Esophagus squamous epithelium (tissue), 5 donors: ENCODE measurements around the gene RGS3. TPM values are rescaled to one million over a fixed set of nuclear protein-coding genes. Genes with fewer than 3 reads are reported as not detected.

Experiments
- DNase-seq: peaks from one replicate; lab custom pipeline; 2025; lab: John Stamatoyannopoulos, UW
- H3K27ac ChIP-seq, 4 donors: fragments of 200-600 bp; sonication (generic); one replicate each; pipeline ENCODE4 v1.5.1; 2016 to 2019; ENCODE audit warnings: mild to moderate bottlenecking in 1 of 4
- H3K27me3 ChIP-seq, 4 donors: fragments of 200-600 bp; sonication (generic); 1 replicate in 3 of 4; 2 replicates in 1 of 4; pipeline versions ENCODE4 v1.5.1 to v1.6.0; 2017 to 2021; ENCODE audit warnings: antibody characterized with exemption in 1 of 4
- H3K36me3 ChIP-seq, 3 donors: fragments of 200-600 bp; sonication (generic); one replicate each; pipeline ENCODE4 v1.5.1; 2016 to 2019
- H3K4me1 ChIP-seq, 3 donors: fragments of 200-600 bp; sonication (generic); one replicate each; pipeline ENCODE4 v1.5.1; 2017 to 2019
- H3K4me3 ChIP-seq, 4 donors: fragments of 200-600 bp; sonication (generic); 1 replicate in 3 of 4; 2 replicates in 1 of 4; pipeline ENCODE4 v1.5.1; 2016 to 2019; ENCODE audit warnings: mild to moderate bottlenecking in 2 of 4, moderate library complexity in 1 of 4
- H3K9me3 ChIP-seq, 3 donors: fragments of 200-600 bp; sonication (generic); one replicate each; pipeline ENCODE4 v1.5.1; 2016 to 2019
- POLR2A ChIP-seq, 4 donors: fragments of 450-650 bp; IDR thresholded peaks; one replicate each; pipeline ENCODE4 v1.6.1; 2017; ENCODE audit warnings: antibody characterized with exemption in 4 of 4, mild to moderate bottlenecking in 4 of 4, moderate library complexity in 3 of 4
- WGBS, 2 donors: methylation state at CpG; one replicate each; pipeline ENCODE4 v1.1.5; 2018; 5-methylcytosine and 5-hydroxymethylcytosine counted together
- intact Hi-C: fragments of 100-400 bp; cut with DNase I; formaldehyde crosslinking; loops from one replicate; pipeline ENCODE4 v1.15.0; 2022
- total RNA-seq, 4 donors: library from RNA; depleted of rRNA; stranded (reverse); fragments of >200 nt; gene quantifications; one replicate each; pipeline ENCODE4 v1.1.0, GENCODE V29; 2016
- TF ChIP-seq, protein P1 (sequence below), 6 experiments: fragments of 450-650 bp in 4 of 6; fragments of 200-600 bp in 2 of 6; sonication (generic) in 2 of 6; IDR thresholded peaks; one replicate each; pipeline ENCODE4 v1.5.1; 2016 to 2019; ENCODE audit warnings: antibody characterized with exemption in 6 of 6, mild to moderate bottlenecking in 4 of 6, moderate library complexity in 4 of 6
- donor health status: DM: yes; HTN: yes; CAD: no.

The RGS3 gene
- total RNA-seq, 4 donors from 2014 or later = 9.7 to 16.3 (median 12.7) TPM

DNA sequence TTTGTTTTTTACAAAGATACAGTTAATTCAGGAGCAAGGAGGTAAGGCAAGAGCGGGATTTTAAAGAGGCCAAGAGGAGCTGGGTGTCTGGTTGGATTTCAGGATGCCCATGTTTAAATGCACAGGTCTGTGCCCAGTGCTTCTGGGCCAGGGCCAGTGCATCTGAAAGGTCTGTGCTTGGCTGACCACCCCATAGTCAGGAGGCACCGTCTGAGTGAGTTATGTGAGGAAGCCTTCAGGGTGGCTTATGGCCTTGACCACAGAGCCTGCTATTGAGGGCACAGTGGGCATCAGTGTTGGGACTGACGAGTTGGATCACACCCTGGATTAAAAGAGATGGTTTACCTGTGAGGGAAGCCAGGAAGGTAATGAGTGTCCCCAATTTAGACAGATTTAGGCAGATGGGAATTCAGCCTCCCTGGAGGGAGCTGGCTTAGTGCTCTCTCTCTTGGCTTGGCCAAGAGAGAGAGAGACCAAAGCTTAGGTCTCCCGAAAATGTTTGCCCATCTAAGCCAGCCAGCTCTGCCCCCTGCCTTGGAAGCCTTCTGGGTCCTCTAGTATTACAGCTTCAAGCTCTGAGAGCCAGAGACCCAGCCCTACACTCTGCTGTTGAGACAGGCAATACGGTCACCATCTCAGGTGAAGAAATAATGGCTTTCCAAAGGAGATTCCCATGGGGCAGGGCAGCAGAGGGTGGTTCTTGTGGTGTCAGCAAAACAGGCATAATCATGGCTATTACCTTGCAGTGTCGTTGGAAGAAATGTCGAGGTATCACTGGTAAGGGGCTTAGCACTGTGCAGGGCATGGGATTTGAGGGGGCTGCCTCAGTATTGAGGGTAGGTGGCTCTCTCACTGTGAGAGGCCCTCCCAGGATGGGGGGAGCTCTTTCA lies 68.6 kb downstream of the RGS3 start:
- TF ChIP-seq, protein P1, sequence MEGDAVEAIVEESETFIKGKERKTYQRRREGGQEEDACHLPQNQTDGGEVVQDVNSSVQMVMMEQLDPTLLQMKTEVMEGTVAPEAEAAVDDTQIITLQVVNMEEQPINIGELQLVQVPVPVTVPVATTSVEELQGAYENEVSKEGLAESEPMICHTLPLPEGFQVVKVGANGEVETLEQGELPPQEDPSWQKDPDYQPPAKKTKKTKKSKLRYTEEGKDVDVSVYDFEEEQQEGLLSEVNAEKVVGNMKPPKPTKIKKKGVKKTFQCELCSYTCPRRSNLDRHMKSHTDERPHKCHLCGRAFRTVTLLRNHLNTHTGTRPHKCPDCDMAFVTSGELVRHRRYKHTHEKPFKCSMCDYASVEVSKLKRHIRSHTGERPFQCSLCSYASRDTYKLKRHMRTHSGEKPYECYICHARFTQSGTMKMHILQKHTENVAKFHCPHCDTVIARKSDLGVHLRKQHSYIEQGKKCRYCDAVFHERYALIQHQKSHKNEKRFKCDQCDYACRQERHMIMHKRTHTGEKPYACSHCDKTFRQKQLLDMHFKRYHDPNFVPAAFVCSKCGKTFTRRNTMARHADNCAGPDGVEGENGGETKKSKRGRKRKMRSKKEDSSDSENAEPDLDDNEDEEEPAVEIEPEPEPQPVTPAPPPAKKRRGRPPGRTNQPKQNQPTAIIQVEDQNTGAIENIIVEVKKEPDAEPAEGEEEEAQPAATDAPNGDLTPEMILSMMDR (IDR thresholded peaks at IDR 0.05) = no peak
- TF ChIP-seq POLR2A (IDR thresholded peaks at IDR 0.05) = no peak
- no peak overlapping the region for H3K4me3 ChIP-seq
- peaks cover 0 to 27% (median 6%) of the 10 kb centered on the region in 3 donors for H3K36me3 ChIP-seq
- H3K9me3 ChIP-seq = no peaks in the 10 kb centered on the region
- DNase-seq = no peak
- H3K4me1 ChIP-seq = peaks cover 5 to 37% (median 31%) of the 10 kb centered on the region in 3 donors
- no peaks in the 10 kb centered on the region for H3K27me3 ChIP-seq
- no peak overlapping the region for H3K27ac ChIP-seq
- intact Hi-C loops = no loop called here
- WGBS, 2 donors = 84 to 87% methylated on average over 5 to 6 of the region's 7 CpGs

DNA sequence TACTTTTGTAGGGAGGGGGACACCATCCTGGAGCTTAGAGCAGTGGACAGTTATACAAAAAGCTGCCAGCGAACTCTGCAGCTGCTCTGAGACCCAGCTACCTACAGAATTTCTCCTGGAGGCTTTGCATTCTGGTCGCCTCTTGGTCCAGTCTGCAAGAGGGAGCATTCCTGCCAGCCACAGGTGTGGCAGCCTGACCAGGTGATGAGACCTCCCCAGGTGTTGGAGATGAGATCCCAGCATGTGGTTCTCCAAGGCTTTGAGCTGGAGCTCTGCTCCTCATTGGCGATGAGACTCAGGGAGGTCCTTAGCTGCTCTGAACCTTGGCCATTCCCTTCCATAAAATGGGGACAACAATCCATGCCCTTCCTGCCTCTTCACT lies 69.3 kb downstream of the RGS3 start:
- no peaks in the 10 kb centered on the region for H3K9me3 ChIP-seq
- peaks cover 2 to 37% (median 26%) of the 10 kb centered on the region in 3 donors for H3K4me1 ChIP-seq
- no peak overlapping the region for H3K27ac ChIP-seq
- peaks cover 0 to 33% (median 6%) of the 10 kb centered on the region in 3 donors for H3K36me3 ChIP-seq
- TF ChIP-seq, protein P1 (IDR thresholded peaks at IDR 0.05) = no peak
- TF ChIP-seq POLR2A (IDR thresholded peaks at IDR 0.05) = no peak
- WGBS, 2 donors = 89 to 93% methylated on average over 2 to 3 of the region's 3 CpGs
- H3K4me3 ChIP-seq = no peak overlapping the region
- intact Hi-C loops = no loop called here
- H3K27me3 ChIP-seq = no peaks in the 10 kb centered on the region
- DNase-seq = no peak

DNA sequence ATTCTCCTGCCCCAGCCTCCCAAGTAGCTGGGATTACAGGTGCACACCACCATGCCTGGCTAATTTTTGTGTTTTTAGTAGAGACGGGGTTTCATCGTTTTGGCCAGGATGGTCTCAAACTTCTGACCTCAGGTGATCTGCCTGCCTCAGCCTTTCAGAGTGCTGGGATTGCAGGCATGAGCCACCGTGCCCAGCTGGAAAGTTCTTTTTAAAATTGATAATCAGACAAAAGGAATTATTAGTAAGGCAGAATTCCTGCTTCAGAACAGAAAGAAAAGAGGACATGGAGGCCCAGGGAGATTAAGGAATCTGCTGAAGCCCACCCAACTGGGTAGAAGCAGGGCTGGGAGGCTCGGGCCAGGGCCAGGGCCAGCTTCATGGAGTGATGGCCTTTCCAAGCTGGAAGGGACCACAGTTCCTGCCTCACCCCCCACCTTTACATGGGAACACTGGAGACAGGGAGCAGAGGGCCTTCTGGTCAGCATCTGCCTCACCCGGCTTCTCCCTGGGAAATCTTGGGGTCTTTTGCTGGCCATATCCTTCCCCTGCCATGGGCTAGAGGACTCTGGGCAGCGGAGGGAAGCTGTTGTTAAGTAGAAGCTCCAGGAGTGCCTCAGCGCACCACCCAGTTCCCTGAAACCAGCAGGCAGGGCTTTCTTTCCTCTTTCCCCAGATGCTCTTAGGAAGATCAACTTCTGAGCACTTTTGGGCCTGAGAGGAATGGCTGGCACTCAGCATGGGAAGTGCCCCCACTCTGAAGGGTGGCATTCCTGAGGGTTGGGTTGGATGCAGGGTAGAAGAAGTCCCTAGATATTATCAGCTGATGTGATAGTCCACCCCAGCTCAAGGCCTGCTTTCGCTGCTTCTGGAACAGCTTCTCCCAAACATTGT lies 70.1 kb downstream of the RGS3 start:
- Histone ChIP-seq H3K36me3 (peaks cover 0 to 41% (median 6%) of the 10 kb centered on the region in 3 donors), H3K27me3 (no peaks in the 10 kb centered on the region), H3K9me3 (no peaks in the 10 kb centered on the region), H3K27ac (no peak overlapping the region), H3K4me1 (peaks cover 0 to 35% (median 18%) of the 10 kb centered on the region in 3 donors), H3K4me3 (no peak overlapping the region)
- TF ChIP-seq, protein P1 (IDR thresholded peaks at IDR 0.05) = no peak
- no peak for TF ChIP-seq POLR2A (IDR thresholded peaks at IDR 0.05)
- DNase-seq = no peak
- WGBS, 2 donors = 96% methylated on average over 5 to 6 of the region's 8 CpGs
- intact Hi-C loops = no loop called here

DNA sequence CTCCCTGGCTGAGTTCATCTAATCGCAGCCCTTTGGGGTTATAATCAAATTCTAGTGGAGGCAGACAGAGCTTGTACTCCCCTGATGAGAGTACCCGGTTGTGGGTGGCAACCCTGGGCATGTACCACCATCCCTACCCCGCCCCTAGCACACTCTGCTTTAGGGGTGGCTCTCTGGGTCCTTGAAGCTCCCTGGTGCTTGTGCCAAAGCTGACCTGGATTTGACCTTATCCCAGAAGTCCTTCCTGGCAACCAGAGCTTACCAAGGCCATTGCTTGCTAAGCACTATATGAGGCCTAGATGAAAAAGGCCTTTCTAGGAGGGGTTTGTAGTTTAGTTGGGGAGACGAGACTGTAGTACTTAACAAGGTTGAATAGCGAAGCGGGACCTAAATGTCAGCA lies 72.2 kb downstream of the RGS3 start:
- TF ChIP-seq, protein P1 (IDR thresholded peaks at IDR 0.05) = no peak
- no peak for TF ChIP-seq POLR2A (IDR thresholded peaks at IDR 0.05)
- intact Hi-C loops = no loop called here
- no peak overlapping the region for H3K4me3 ChIP-seq
- H3K9me3 ChIP-seq = no peaks in the 10 kb centered on the region
- no peak for DNase-seq
- WGBS, 2 donors = 80 to 96% methylated on average over 4 to 6 of the region's 6 CpGs
- peaks cover 0 to 25% (median 0%) of the 10 kb centered on the region in 3 donors for H3K36me3 ChIP-seq
- H3K4me1 ChIP-seq = peaks cover 0 to 41% (median 16%) of the 10 kb centered on the region in 3 donors
- peak overlapping the region; percentile 12 to 86 (median 73) for H3K27ac ChIP-seq
- H3K27me3 ChIP-seq = no peaks in the 10 kb centered on the region
